Loucy (cell line): ENCODE results near the gene ASIC2.

Source experiments
- H2AFZ ChIP-seq: fragments of 200-600 bp; sonication (generic); 2 replicates; pipeline ENCODE4 v1.6.0; 2016; ENCODE audit warnings: antibody characterized with exemption, mild to moderate bottlenecking, low read length, moderate library complexity
- H3F3A ChIP-seq: fragments of 200-600 bp; 2 replicates; pipeline ENCODE4 v1.6.0; 2016; ENCODE audit warnings: antibody characterized with exemption, low read depth, mild to moderate bottlenecking
- H3K27me3 ChIP-seq: fragments of 200-600 bp; sonication (generic); 2 replicates; pipeline ENCODE4 v1.6.1; 2014; ENCODE audit warnings: low read length, mild to moderate bottlenecking; ENCODE audit not compliant: insufficient read depth, poor library complexity, severe bottlenecking
- H3K36me3 ChIP-seq: fragments of 200-600 bp; sonication (generic); 2 replicates; pipeline ENCODE4 v1.6.1; 2016; ENCODE audit warnings: low read length; ENCODE audit not compliant: insufficient read depth
- H3K4me1 ChIP-seq: fragments of 200-600 bp; sonication (generic); 2 replicates; pipeline ENCODE4 v1.5.1; 2014; ENCODE audit warnings: low read length, mild to moderate bottlenecking; ENCODE audit not compliant: insufficient read depth, poor library complexity, severe bottlenecking
- H3K4me2 ChIP-seq: fragments of 200-600 bp; sonication (generic); 2 replicates; pipeline ENCODE4 v1.6.0; 2014; ENCODE audit warnings: antibody characterized with exemption, low read length, low read depth, mild to moderate bottlenecking; ENCODE audit not compliant: poor library complexity, severe bottlenecking
- H3K4me3 ChIP-seq: fragments of 200-600 bp; sonication (generic); 2 replicates; pipeline ENCODE4 v1.5.1; 2014; ENCODE audit warnings: low read length, mild to moderate bottlenecking, mixed read lengths; ENCODE audit not compliant: poor library complexity, severe bottlenecking
- H3K79me2 ChIP-seq: fragments of 200-600 bp; sonication (generic); 2 replicates; pipeline ENCODE4 v1.6.1; 2014; ENCODE audit warnings: low read length; ENCODE audit not compliant: insufficient read depth
- H3K9ac ChIP-seq: fragments of 200-600 bp; sonication (generic); 2 replicates; pipeline ENCODE4 v1.6.0; 2014; ENCODE audit warnings: mild to moderate bottlenecking, low read depth, low read length, moderate library complexity; ENCODE audit not compliant: poor library complexity, severe bottlenecking
- H3K9me2 ChIP-seq: fragments of 200-600 bp; sonication (generic); replicated peaks from 2 replicates; pipeline ENCODE4 v1.6.1; 2016; ENCODE audit warnings: low read depth, low read length, mixed read lengths
- H3K9me3 ChIP-seq: fragments of 200-600 bp; sonication (generic); 2 replicates; pipeline ENCODE4 v1.6.1; 2014; ENCODE audit warnings: mild to moderate bottlenecking, antibody characterized with exemption, low read length, low read depth; ENCODE audit not compliant: insufficient read depth
- H4K20me1 ChIP-seq: fragments of 200-600 bp; sonication (generic); 2 replicates; pipeline ENCODE4 v1.6.0; 2014; ENCODE audit warnings: antibody characterized with exemption, low read length, mild to moderate bottlenecking; ENCODE audit not compliant: insufficient read depth, poor library complexity, severe bottlenecking
- EZH2phosphoT487 ChIP-seq: fragments of 200-600 bp; IDR thresholded peaks from 2 replicates; pipeline ENCODE4 v1.6.1; 2018; ENCODE audit warnings: antibody characterized with exemption, mild to moderate bottlenecking, moderate library complexity, borderline replicate concordance
- TF ChIP-seq, protein P1 (sequence below): fragments of 200-600 bp; sonication (generic); conservative IDR thresholded peaks from 2 replicates; pipeline ENCODE4 v1.5.1; 2014; ENCODE audit warnings: mild to moderate bottlenecking, antibody characterized with exemption, low read length

Gene ASIC2

GRCh38 chr17:33284022-33284421 lies 9.1 kb downstream of the ASIC2 start:
- H3K9me3 ChIP-seq, result no peaks in the 10 kb centered on the region; the same call in 1 of the 2 replicates
- no peak overlapping the region for H3K4me2 ChIP-seq
- H3K9me2 ChIP-seq, result no peaks in the 10 kb centered on the region
- H4K20me1 ChIP-seq, result no peaks in the 10 kb centered on the region
- no peaks in the 10 kb centered on the region for H3F3A ChIP-seq
- no peaks in the 10 kb centered on the region for H3K4me1 ChIP-seq
- no peaks in the 10 kb centered on the region for H3K79me2 ChIP-seq
- TF ChIP-seq EZH2phosphoT487, result no peak
- TF ChIP-seq, protein P1, sequence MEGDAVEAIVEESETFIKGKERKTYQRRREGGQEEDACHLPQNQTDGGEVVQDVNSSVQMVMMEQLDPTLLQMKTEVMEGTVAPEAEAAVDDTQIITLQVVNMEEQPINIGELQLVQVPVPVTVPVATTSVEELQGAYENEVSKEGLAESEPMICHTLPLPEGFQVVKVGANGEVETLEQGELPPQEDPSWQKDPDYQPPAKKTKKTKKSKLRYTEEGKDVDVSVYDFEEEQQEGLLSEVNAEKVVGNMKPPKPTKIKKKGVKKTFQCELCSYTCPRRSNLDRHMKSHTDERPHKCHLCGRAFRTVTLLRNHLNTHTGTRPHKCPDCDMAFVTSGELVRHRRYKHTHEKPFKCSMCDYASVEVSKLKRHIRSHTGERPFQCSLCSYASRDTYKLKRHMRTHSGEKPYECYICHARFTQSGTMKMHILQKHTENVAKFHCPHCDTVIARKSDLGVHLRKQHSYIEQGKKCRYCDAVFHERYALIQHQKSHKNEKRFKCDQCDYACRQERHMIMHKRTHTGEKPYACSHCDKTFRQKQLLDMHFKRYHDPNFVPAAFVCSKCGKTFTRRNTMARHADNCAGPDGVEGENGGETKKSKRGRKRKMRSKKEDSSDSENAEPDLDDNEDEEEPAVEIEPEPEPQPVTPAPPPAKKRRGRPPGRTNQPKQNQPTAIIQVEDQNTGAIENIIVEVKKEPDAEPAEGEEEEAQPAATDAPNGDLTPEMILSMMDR, result no peak
- no peak overlapping the region for H3K9ac ChIP-seq
- no peak overlapping the region for H3K4me3 ChIP-seq
- no peak overlapping the region for H2AFZ ChIP-seq
- no peaks in the 10 kb centered on the region for H3K27me3 ChIP-seq
- H3K36me3 ChIP-seq, result no peaks in the 10 kb centered on the region

GRCh38 chr17:33280162-33280943 lies 12.7 kb downstream of the ASIC2 start:
- TF ChIP-seq, protein P1, result no peak
- no peak for TF ChIP-seq EZH2phosphoT487
- no peaks in the 10 kb centered on the region for H3K79me2 ChIP-seq
- no peaks in the 10 kb centered on the region for H3K27me3 ChIP-seq
- no peak overlapping the region for H3K4me3 ChIP-seq
- no peaks in the 10 kb centered on the region for H3K4me1 ChIP-seq
- no peak overlapping the region for H2AFZ ChIP-seq
- H3K4me2 ChIP-seq, result no peak overlapping the region
- H4K20me1 ChIP-seq, result no peaks in the 10 kb centered on the region
- no peaks in the 10 kb centered on the region for H3F3A ChIP-seq
- H3K9me3 ChIP-seq, result no peaks in the 10 kb centered on the region
- no peak overlapping the region for H3K9ac ChIP-seq
- no peaks in the 10 kb centered on the region for H3K36me3 ChIP-seq
- H3K9me2 ChIP-seq, result no peaks in the 10 kb centered on the region

GRCh38 chr17:33277436-33278100 lies 15.5 kb downstream of the ASIC2 start:
- H3K4me2 ChIP-seq, result no peak overlapping the region
- H3K27me3 ChIP-seq, result no peaks in the 10 kb centered on the region
- no peak for TF ChIP-seq EZH2phosphoT487
- TF ChIP-seq, protein P1, result no peak
- H4K20me1 ChIP-seq, result no peaks in the 10 kb centered on the region
- H3K9me2 ChIP-seq, result no peaks in the 10 kb centered on the region
- H3K79me2 ChIP-seq, result no peaks in the 10 kb centered on the region
- peaks cover 2% of the 10 kb centered on the region; the same call in 1 of the 2 replicates for H3K9me3 ChIP-seq
- no peak overlapping the region for H3K9ac ChIP-seq
- no peak overlapping the region for H2AFZ ChIP-seq
- H3K4me3 ChIP-seq, result no peak overlapping the region
- no peaks in the 10 kb centered on the region for H3F3A ChIP-seq
- H3K4me1 ChIP-seq, result no peaks in the 10 kb centered on the region
- no peaks in the 10 kb centered on the region for H3K36me3 ChIP-seq
